Adipocyte (in vitro differentiated cells): ENCODE data around the gene RNF144A.
A peak's percentile ranks its signal among the peaks of the same experiment; 100 is the strongest.

ENCODE experiments used
- DNase-seq: peaks from one replicate; pipeline ENCODE4 v3.0.0-alpha.2; 2015; ENCODE audit warnings: low read depth
- H3K27me3 ChIP-seq: replicated peaks from 2 replicates; pipeline ENCODE4 v1.7.0; 2013; ENCODE audit warnings: mild to moderate bottlenecking, low read length, moderate library complexity; ENCODE audit not compliant: control insufficient read depth, insufficient read depth
- H3K36me3 ChIP-seq: 2 replicates; pipeline ENCODE4 v1.7.0; 2013; ENCODE audit warnings: low read length, mild to moderate bottlenecking, moderate library complexity; ENCODE audit not compliant: control insufficient read depth, insufficient read depth, severe bottlenecking
- H3K4me1 ChIP-seq: 2 replicates; pipeline ENCODE4 v1.7.0; 2013; ENCODE audit warnings: mild to moderate bottlenecking, low read length, moderate library complexity; ENCODE audit not compliant: control insufficient read depth, insufficient read depth
- H3K4me3 ChIP-seq: 2 replicates; pipeline ENCODE4 v1.7.0; 2013; ENCODE audit warnings: mild to moderate bottlenecking, low read length, moderate library complexity
- H3K9ac ChIP-seq: 2 replicates; pipeline ENCODE4 v1.7.0; 2013; ENCODE audit warnings: mild to moderate bottlenecking, low read length, moderate library complexity
- H3K9me3 ChIP-seq: 2 replicates; pipeline ENCODE4 v1.7.0; 2013; ENCODE audit warnings: mild to moderate bottlenecking, low read length, moderate library complexity; ENCODE audit not compliant: control insufficient read depth

RNF144A gene

DNA sequence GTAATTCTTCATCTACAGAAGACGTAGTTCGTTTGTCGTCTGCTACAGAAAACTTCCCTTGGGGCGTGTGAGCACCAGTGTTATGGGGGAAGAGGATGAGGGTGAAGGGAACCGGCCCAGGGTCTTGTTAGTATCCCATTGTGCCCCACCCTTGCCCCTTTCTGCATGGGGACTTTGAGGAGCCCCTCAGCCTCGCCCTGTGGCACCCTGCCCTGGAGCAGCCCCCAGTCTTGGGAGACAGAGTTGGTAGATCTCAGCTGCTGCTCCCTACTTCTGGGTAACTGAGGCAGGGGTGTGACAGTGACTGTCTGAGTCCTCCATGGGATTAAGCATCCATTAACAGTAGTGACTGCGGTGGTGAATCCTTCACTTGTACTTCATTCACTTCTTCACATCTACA lies 50.1 kb downstream of the RNF144A start:
- Histone ChIP-seq H3K4me3 (no peak overlapping the region), H3K36me3 (no peaks in the 10 kb centered on the region), H3K27me3 (no peaks in the 10 kb centered on the region), H3K9ac (no peak overlapping the region), H3K4me1 (peaks cover 8% of the 10 kb centered on the region), H3K9me3 (no peaks in the 10 kb centered on the region)
- no peak for DNase-seq

DNA sequence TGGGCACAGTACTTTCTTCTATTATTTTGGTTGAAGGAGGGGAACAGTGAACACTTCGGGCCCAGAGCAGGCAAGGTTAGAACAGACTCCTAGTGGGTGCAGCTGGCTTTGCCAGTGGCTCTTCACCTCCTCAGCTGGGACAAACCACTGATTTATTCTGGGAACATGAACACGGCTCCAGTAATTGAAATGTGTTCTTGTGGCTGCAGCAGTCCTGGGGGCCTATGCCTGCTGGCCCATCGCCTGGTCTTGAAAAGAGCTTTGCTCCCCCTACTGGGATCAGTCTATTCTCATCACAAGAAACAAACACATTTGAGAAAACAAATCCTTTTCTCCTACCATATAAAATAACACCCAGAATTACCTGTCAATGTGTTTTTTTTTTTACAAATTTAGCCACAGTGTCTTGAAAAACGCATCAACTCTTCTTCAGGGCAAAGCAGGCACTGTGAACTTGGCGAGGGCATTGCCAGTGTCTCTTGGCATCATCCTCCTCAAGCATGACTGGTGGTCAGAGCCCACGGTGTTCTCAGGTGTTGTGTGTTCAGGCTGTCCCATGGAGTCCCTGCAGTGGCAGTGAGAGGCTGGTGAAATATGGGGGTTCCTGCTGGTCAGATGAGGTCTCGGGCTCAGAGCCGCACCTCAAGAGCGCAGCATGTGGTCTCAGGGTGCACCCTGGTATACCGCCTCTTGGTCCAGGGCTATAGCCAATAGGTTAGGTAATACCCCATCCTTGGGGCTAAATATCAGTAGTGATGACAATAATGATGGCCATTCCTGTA lies 51.3 kb downstream of the RNF144A start:
- Histone ChIP-seq H3K36me3 (no peaks in the 10 kb centered on the region), H3K9ac (no peak overlapping the region), H3K4me1 (peaks cover 8% of the 10 kb centered on the region), H3K4me3 (no peak overlapping the region), H3K9me3 (no peaks in the 10 kb centered on the region), H3K27me3 (no peaks in the 10 kb centered on the region)
- peak; percentile 23 for DNase-seq

DNA sequence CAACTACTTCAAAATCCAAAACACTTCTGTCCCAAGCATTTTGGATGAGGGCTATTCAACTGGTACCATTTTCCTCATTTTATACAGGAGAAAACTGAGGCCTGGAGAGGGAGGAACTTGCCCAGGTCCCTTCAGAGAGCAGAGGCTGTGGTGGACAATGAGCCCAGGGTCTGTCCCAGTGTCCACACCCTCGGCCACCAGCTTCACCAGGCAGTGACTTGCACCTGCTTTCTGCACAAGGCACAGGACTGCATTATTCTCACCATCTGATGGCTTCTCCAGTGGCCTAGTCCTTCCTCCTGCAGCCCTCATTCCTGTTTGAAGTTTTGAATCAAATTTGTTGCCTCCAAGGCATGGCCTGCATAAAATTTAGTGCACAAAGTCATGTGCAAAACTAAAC lies 53.3 kb downstream of the RNF144A start:
- no peaks in the 10 kb centered on the region for H3K36me3 ChIP-seq
- no peaks in the 10 kb centered on the region for H3K9me3 ChIP-seq
- DNase-seq: no peak
- no peaks in the 10 kb centered on the region for H3K27me3 ChIP-seq
- no peak overlapping the region for H3K9ac ChIP-seq
- H3K4me3 ChIP-seq: no peak overlapping the region
- peaks cover 8% of the 10 kb centered on the region for H3K4me1 ChIP-seq

DNA sequence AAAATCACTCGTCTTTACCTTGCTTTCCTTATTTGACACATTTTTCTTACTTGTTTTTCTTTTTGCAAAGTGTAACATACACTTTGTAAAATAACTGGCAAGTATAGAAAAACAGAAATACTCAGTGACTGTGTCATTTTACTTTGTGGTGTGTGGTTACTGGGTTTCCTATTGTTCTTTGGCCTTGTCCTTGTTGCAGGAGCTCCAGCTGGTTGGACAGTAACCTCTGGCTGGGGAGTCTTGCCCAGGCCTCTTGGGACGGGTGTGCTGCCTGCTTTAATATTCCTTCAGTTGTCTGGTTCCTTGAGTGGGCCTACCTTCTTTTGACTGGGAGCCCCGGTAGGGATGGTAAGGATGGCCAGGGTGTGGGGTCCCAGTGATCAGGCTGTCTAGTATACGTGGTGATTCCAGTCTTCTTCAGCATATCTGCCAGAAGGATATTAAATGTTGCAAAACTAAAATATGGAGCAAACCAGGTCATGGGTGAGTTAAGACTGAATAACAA lies 53.8 kb downstream of the RNF144A start:
- H3K36me3 ChIP-seq: no peaks in the 10 kb centered on the region

DNA sequence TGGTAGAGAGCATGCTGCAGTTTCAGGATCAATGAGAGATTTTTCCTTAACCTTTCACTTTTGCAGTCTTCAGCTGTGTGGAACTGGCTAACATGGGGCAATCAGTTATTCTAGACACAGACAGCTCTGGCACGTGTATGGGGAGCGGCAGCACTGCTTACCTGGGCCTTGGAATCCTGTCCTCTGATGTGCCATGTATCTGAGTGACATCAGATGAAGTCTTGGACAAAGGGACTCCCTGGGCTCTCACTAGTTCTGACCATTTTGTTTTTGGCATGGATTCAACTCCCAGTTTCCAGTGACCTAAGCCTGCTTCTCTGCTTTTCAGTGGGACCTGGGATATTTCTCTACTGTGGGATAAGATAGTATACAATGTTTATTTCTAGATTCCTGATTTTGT lies 54.3 kb downstream of the RNF144A start:
- Histone ChIP-seq H3K27me3 (no peaks in the 10 kb centered on the region), H3K9me3 (no peaks in the 10 kb centered on the region), H3K9ac (no peak overlapping the region), H3K4me3 (no peak overlapping the region), H3K4me1 (peaks cover 8% of the 10 kb centered on the region), H3K36me3 (no peaks in the 10 kb centered on the region)
- no peak for DNase-seq

More for the DNA sequence above, 53.8 kb downstream of the RNF144A start:
- H3K9me3 ChIP-seq: no peaks in the 10 kb centered on the region
- peaks cover 8% of the 10 kb centered on the region for H3K4me1 ChIP-seq
- H3K9ac ChIP-seq: no peak overlapping the region
- no peaks in the 10 kb centered on the region for H3K27me3 ChIP-seq
- no peak overlapping the region for H3K4me3 ChIP-seq
- no peak for DNase-seq

DNA sequence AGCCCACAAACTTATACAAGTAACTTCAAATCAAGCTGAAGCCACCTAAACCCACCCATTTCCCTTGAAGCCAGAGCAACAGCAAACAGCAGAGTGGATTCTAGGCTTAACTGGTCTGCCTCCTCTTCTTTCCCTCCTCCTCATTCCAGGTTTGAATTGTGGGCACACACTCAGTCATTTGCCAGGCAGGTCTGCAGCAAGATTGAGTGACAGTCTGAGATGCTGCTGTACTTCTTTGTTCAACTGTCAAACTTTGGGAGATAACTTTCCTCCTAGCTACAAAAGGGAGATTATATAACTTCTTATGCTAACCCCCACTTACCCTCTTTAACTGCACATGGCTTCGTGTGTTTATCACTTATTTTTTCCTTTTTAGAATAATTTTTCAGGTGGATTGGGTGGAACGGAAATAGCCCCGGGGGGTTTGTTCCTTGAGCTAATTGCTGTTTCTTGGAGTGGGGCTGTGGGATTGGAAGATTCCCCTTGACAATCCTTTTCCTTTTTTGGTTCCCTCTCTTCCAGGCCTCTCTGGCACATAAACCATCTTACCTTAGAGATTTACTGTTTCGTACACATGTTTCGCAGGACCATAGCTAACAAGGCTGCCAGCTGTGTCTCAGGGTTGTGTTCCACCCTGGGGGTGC lies 55.0 kb downstream of the RNF144A start:
- peaks cover 11% of the 10 kb centered on the region for H3K4me1 ChIP-seq
- no peak overlapping the region for H3K9ac ChIP-seq
- no peak for DNase-seq
- no peaks in the 10 kb centered on the region for H3K27me3 ChIP-seq
- H3K4me3 ChIP-seq: no peak overlapping the region
- H3K9me3 ChIP-seq: no peaks in the 10 kb centered on the region
- no peaks in the 10 kb centered on the region for H3K36me3 ChIP-seq

DNA sequence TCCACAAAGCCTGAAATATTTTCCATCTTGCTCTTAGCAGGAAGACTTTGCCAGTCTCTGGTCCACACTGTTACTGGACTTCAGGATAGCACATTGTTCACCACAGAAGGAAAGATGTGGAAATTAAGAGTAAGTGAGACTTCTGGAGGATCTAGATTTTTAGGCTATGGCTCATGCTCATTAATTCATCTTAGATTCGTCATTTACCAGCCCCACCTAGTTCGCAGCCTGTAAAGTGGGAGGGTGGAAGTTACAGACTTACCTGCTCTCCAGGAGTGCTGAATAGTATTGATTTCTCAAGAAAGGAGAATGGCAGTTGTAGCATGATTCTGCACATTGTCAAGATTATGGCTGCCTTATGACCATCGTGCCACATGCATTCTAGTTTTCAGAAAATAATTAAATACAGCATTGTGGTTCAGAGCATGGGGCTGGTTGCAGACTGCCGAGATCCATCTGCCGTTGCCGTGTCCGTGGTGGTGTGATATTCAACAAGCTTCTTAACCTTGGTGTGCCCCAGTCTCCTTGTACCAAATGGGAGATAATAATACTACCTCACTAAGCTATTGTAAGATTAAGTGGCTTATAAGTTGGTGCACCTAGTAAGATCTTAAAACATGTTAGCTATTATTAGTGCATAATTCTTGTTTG lies 56.8 kb downstream of the RNF144A start:
- Histone ChIP-seq H3K4me3 (no peak overlapping the region), H3K4me1 (peaks cover 20% of the 10 kb centered on the region), H3K9me3 (no peaks in the 10 kb centered on the region), H3K36me3 (no peaks in the 10 kb centered on the region), H3K9ac (no peak overlapping the region), H3K27me3 (no peaks in the 10 kb centered on the region)
- DNase-seq: no peak

DNA sequence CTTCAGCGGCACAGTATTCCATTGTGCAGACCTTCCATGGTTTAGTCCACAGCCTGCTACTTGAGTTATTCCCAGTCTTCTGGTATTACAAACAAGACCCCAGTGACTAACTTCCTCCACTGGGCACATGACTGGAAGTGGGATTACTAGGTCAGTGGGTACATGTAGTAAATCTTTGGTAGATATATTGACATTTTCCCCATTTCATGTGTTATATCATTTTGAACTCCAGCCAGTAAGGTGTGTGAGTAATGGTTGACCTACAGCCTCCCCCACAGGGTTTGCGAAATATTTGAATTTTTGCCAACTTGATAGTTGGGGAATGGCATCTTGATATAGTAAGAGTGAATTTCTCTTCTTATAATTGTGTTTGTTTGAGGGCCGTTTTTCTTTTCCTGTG lies 58.8 kb downstream of the RNF144A start:
- peaks cover 18% of the 10 kb centered on the region for H3K4me1 ChIP-seq
- H3K9me3 ChIP-seq: no peaks in the 10 kb centered on the region
- H3K9ac ChIP-seq: no peak overlapping the region
- H3K4me3 ChIP-seq: no peak overlapping the region
- no peak for DNase-seq
- no peaks in the 10 kb centered on the region for H3K27me3 ChIP-seq
- H3K36me3 ChIP-seq: no peaks in the 10 kb centered on the region

DNA sequence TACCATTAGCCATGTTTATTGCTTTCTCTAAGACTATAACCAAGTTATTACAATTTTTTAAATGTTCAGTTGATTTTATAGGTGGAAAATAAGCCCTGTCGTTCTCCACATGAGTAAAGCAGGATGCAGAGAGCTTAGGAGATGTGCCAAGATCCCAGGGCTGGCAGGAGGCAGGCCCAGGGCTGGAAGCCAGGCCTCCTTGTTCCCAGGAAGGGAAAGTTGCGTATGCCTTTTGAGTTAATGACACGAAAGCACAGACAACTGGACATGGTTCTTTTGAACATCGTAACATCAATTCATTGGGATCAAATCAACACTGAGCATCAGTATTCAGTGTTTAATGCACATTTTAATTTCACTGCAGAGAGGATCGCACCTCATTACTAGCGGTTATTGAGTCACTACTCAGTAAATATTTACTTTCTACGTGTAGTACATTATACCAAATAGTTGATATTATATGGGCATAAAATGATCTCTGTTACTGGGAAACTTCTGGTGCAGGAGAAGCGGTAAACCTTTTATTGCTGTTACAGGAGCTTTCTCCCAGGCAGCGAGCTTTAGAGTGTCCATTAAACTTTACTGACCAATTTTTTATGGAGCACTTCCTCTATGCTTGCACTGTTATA lies 60.0 kb downstream of the RNF144A start:
- no peak overlapping the region for H3K9ac ChIP-seq
- peaks cover 13% of the 10 kb centered on the region for H3K4me1 ChIP-seq
- no peaks in the 10 kb centered on the region for H3K9me3 ChIP-seq
- no peak for DNase-seq
- H3K4me3 ChIP-seq: no peak overlapping the region
- no peaks in the 10 kb centered on the region for H3K36me3 ChIP-seq
- H3K27me3 ChIP-seq: no peaks in the 10 kb centered on the region

DNA sequence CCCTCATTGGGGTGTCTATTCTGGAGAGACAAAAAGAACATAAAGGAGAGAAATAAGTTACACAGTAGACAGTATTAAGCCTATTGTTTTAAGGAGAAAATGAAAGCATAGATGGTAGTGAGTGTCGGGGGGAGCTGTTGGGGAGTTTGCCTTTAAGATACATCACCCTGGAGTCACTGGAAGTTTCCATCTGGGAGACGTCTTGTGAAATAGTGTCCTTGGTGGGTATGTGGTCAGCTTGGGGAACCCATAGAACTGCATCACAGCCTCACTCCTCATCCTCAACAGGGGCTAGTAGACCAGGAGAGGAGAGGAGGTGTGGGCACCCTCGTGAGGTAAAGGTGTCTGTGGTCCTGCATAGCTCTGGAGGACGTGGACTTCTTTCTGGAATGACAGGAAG lies 60.6 kb downstream of the RNF144A start:
- Histone ChIP-seq H3K27me3 (no peaks in the 10 kb centered on the region), H3K9me3 (no peaks in the 10 kb centered on the region), H3K36me3 (no peaks in the 10 kb centered on the region), H3K9ac (no peak overlapping the region), H3K4me1 (peaks cover 15% of the 10 kb centered on the region), H3K4me3 (no peak overlapping the region)
- DNase-seq: no peak

DNA sequence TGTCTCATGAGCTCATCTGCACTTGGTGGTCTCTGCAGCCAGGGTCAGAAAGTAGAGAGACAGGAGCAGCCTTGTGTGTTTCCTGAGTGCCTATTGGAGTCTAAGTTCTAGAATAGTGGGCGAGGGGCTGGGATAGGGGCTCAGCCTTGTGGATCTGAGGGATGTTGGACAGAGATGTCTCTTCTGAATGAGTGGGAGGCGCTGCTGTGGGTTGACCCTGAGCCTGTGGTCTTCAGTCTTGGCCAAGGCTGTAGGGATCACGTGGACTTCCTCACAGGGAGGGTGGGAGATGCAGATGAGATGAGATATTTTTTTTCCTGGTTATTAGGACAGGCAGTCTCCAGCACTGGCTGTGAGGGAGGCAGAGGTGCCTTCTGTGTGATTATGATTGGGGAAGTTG lies 61.8 kb downstream of the RNF144A start:
- H3K9me3 ChIP-seq: no peaks in the 10 kb centered on the region
- DNase-seq: no peak
- no peak overlapping the region for H3K4me3 ChIP-seq
- H3K27me3 ChIP-seq: no peaks in the 10 kb centered on the region
- H3K9ac ChIP-seq: no peak overlapping the region
- peaks cover 21% of the 10 kb centered on the region for H3K4me1 ChIP-seq
- no peaks in the 10 kb centered on the region for H3K36me3 ChIP-seq
